ENCODE results near the gene EFNA5.

GRCh38 chr5:107449369-107449768 lies 221.4 kb downstream of the EFNA5 start:
- no peak for TF ChIP-seq CTCF (IDR thresholded peaks at IDR 0.05)
- TF ChIP-seq POLR2A (IDR thresholded peaks at IDR 0.05), result no peak

Data from esophagus squamous epithelium (tissue), 4 donors.